ENCODE results near the gene KRTAP10-9.
"Not testable (repeated sequence)": the region's sequence is repeated elsewhere in the genome, so short reads cannot be mapped to it uniquely, and the experiment has no call there.

Gene KRTAP10-9

DNA sequence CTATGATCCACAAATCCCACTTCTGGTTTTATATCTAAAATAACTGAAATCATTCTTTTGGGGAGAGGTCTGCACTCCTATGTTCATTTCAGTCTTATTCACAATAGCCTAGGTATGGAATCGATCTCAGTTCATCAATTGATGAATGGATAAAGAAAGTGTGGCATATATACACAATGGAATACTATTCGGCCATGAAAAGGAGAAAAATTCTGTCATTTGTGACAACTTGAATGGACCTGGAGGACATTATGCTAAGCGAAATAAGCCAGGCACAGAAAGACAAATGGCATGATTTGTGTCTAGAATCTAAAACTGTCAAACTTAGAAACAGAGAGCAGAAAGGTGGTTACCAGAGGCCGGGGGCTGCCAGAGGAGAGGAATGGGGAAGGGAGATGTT is 20.4 kb upstream of the KRTAP10-9 start:
- H2AK5ac ChIP-seq (ENCODE audit: low read length, severe bottlenecking): no peak overlapping the region
- H3K18ac ChIP-seq (ENCODE audit: low read depth in 1 of 2, low read length in 2 of 2): no peak overlapping the region
- H3K14ac ChIP-seq (ENCODE audit: low read length in 2 of 2): no peak overlapping the region
- no peak overlapping the region for H2BK120ac ChIP-seq (ENCODE audit: low read depth, low read length)
- no peak overlapping the region for H4K91ac ChIP-seq (ENCODE audit: low read length)
- H2BK15ac ChIP-seq (ENCODE audit: low read depth, poor library complexity, severe bottlenecking): no peak overlapping the region
- no peak overlapping the region for H3K27ac ChIP-seq (ENCODE audit: low read length, poor library complexity, severe bottlenecking)
- peaks cover 23% of the 10 kb centered on the region for H3K9me3 ChIP-seq (ENCODE audit: control insufficient read depth, low read length)
- no peak overlapping the region for H3K4me2 ChIP-seq (ENCODE audit: low read length, poor library complexity, severe bottlenecking)
- no peak overlapping the region for H3K23ac ChIP-seq (ENCODE audit: low read length in 2 of 2)
- H3K79me1 ChIP-seq (replicated peaks; ENCODE audit: low read length, poor library complexity, severe bottlenecking): no peaks in the 10 kb centered on the region
- H2AFZ ChIP-seq (ENCODE audit: low read depth, low read length): no peak overlapping the region
- H3K9ac ChIP-seq (ENCODE audit: low read length): no peak overlapping the region
- H2BK5ac ChIP-seq (ENCODE audit: low read depth, low read length, poor library complexity, severe bottlenecking): no peak overlapping the region
- H3K27me3 ChIP-seq (ENCODE audit: control insufficient read depth in 1 of 2, insufficient read depth in 1 of 2, low read length in 2 of 2): peaks cover 0 to 4% of the 10 kb centered on the region in 2 experiments
- H4K8ac ChIP-seq (ENCODE audit: low read length): no peak overlapping the region
- no peak overlapping the region for H3K4me3 ChIP-seq (ENCODE audit: insufficient read depth in 1 of 2, low read depth in 1 of 2, low read length in 2 of 2)
- no peak overlapping the region for H2BK12ac ChIP-seq (ENCODE audit: low read length in 2 of 2)
- H3K36me3 ChIP-seq (ENCODE audit: control insufficient read depth in 1 of 2, insufficient read depth in 2 of 2, low read depth in 1 of 2, low read length in 2 of 2): no peaks in the 10 kb centered on the region
- H3K4ac ChIP-seq (ENCODE audit: low read depth in 1 of 2, low read length in 2 of 2): no peak overlapping the region
- no peak for DNase-seq
- no peaks in the 10 kb centered on the region for H3K4me1 ChIP-seq (ENCODE audit: control insufficient read depth, insufficient read depth, low read depth, low read length)
- 58% methylated on average over 4 of the region's 4 CpGs for WGBS

- Histone ChIP-seq H2BK15ac (ENCODE audit: low read depth, poor library complexity, severe bottlenecking) (no peak overlapping the region), H2BK12ac (ENCODE audit: low read length in 2 of 2) (no peak overlapping the region), H3K27me3 (ENCODE audit: control insufficient read depth in 1 of 2, insufficient read depth in 1 of 2, low read length in 2 of 2) (no peaks in the 10 kb centered on the region), H3K36me3 (ENCODE audit: control insufficient read depth in 1 of 2, insufficient read depth in 2 of 2, low read depth in 1 of 2, low read length in 2 of 2) (no peaks in the 10 kb centered on the region), H2AFZ (ENCODE audit: low read depth, low read length) (no peak overlapping the region), H3K18ac (ENCODE audit: low read depth in 1 of 2, low read length in 2 of 2) (no peak overlapping the region), H2BK5ac (ENCODE audit: low read depth, low read length, poor library complexity, severe bottlenecking) (no peak overlapping the region), H3K4me2 (ENCODE audit: low read length, poor library complexity, severe bottlenecking) (no peak overlapping the region), H3K14ac (ENCODE audit: low read length in 2 of 2) (no peak overlapping the region), H3K23ac (ENCODE audit: low read length in 2 of 2) (no peak overlapping the region), H2BK120ac (ENCODE audit: low read depth, low read length) (no peak overlapping the region), H2AK5ac (ENCODE audit: low read length, severe bottlenecking) (no peak overlapping the region), H3K4me3 (ENCODE audit: insufficient read depth in 1 of 2, low read depth in 1 of 2, low read length in 2 of 2) (no peak overlapping the region), H3K9ac (ENCODE audit: low read length) (no peak overlapping the region), H3K79me1 (replicated peaks; ENCODE audit: low read length, poor library complexity, severe bottlenecking) (no peaks in the 10 kb centered on the region), H3K4me1 (ENCODE audit: control insufficient read depth, insufficient read depth, low read depth, low read length) (no peaks in the 10 kb centered on the region), H3K27ac (ENCODE audit: low read length, poor library complexity, severe bottlenecking) (no peak overlapping the region), H3K9me3 (ENCODE audit: control insufficient read depth, low read length) (peaks cover 28% of the 10 kb centered on the region), H4K91ac (ENCODE audit: low read length) (no peak overlapping the region), H3K4ac (ENCODE audit: low read depth in 1 of 2, low read length in 2 of 2) (no peak overlapping the region), H4K8ac (ENCODE audit: low read length) (no peak overlapping the region)
- DNase-seq: no peak
Measured at GRCh38 chr21:44609193-44609592, 17.7 kb upstream of the KRTAP10-9 start.

DNA sequence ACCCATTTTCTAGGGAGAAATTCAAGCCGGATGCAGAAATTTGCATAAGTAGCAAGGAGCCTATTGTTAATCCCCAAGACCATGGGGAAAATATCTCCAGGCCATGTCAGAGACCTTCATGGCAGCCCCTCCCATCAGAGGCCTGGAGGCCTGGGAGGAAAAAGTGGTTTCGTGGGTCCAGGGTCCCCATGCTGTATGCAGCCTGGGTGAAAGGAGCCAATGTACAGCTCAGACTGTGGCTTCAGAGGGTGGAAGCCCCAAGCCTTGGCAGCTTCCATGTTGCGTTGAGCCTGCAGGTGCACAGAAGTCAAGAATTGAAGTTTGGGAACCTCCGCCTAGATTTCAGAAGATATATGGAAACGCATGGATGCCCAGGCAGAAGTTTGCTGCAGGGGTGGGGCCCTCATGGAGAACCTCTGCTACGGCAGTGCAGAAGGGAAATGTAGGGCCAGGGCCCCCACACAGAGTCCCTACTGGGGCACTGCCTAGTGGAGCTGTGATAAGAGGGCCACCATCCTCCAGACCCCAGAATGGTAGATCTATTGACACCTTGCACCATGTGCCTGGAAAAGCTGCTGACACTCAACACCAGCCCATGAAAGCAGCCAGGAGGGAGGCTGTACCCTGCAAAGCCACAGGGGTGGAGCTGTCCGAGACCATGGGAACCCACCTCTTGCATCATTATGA is 16.6 kb upstream of the KRTAP10-9 start:
- not testable (repeated sequence) for H2AFZ ChIP-seq (ENCODE audit: low read depth, low read length); H2BK120ac ChIP-seq (ENCODE audit: low read depth, low read length); H3K4me3 ChIP-seq (ENCODE audit: insufficient read depth in 1 of 2, low read depth in 1 of 2, low read length in 2 of 2); H4K8ac ChIP-seq (ENCODE audit: low read length); H2BK5ac ChIP-seq (ENCODE audit: low read depth, low read length, poor library complexity, severe bottlenecking); H3K18ac ChIP-seq (ENCODE audit: low read depth in 1 of 2, low read length in 2 of 2); H4K91ac ChIP-seq (ENCODE audit: low read length); H3K4me2 ChIP-seq (ENCODE audit: low read length, poor library complexity, severe bottlenecking); H3K27ac ChIP-seq (ENCODE audit: low read length, poor library complexity, severe bottlenecking); H3K23ac ChIP-seq (ENCODE audit: low read length in 2 of 2); H3K79me1 ChIP-seq (replicated peaks; ENCODE audit: low read length, poor library complexity, severe bottlenecking); H2AK5ac ChIP-seq (ENCODE audit: low read length, severe bottlenecking); H2BK15ac ChIP-seq (ENCODE audit: low read depth, poor library complexity, severe bottlenecking); H2BK12ac ChIP-seq (ENCODE audit: low read length in 2 of 2); H3K36me3 ChIP-seq (ENCODE audit: control insufficient read depth in 1 of 2, insufficient read depth in 2 of 2, low read depth in 1 of 2, low read length in 2 of 2); H3K14ac ChIP-seq (ENCODE audit: low read length in 2 of 2); H3K27me3 ChIP-seq (ENCODE audit: control insufficient read depth in 1 of 2, insufficient read depth in 1 of 2, low read length in 2 of 2); H3K4ac ChIP-seq (ENCODE audit: low read depth in 1 of 2, low read length in 2 of 2); H3K4me1 ChIP-seq (ENCODE audit: control insufficient read depth, insufficient read depth, low read depth, low read length); DNase-seq; H3K9ac ChIP-seq (ENCODE audit: low read length)
- 82% methylated on average over 7 of the region's 7 CpGs for WGBS
- H3K9me3 ChIP-seq (ENCODE audit: control insufficient read depth, low read length): peaks cover 28% of the 10 kb centered on the region

- 91% methylated on average over 3 of the region's 4 CpGs for WGBS
- Histone ChIP-seq H3K9me3 (ENCODE audit: control insufficient read depth, low read length) (peaks cover 25% of the 10 kb centered on the region), H4K91ac (ENCODE audit: low read length) (peak overlapping the region; percentile 20), H3K4me2 (ENCODE audit: low read length, poor library complexity, severe bottlenecking) (no peak overlapping the region), H3K4ac (ENCODE audit: low read depth in 1 of 2, low read length in 2 of 2) (no peak overlapping the region), H2AK5ac (ENCODE audit: low read length, severe bottlenecking) (no peak overlapping the region), H4K8ac (ENCODE audit: low read length) (no peak overlapping the region), H3K9ac (ENCODE audit: low read length) (no peak overlapping the region), H2AFZ (ENCODE audit: low read depth, low read length) (no peak overlapping the region), H3K4me1 (ENCODE audit: control insufficient read depth, insufficient read depth, low read depth, low read length) (no peaks in the 10 kb centered on the region), H3K4me3 (ENCODE audit: insufficient read depth in 1 of 2, low read depth in 1 of 2, low read length in 2 of 2) (no peak overlapping the region), H3K79me1 (replicated peaks; ENCODE audit: low read length, poor library complexity, severe bottlenecking) (no peaks in the 10 kb centered on the region), H3K36me3 (ENCODE audit: control insufficient read depth in 1 of 2, insufficient read depth in 2 of 2, low read depth in 1 of 2, low read length in 2 of 2) (no peaks in the 10 kb centered on the region), H2BK120ac (ENCODE audit: low read depth, low read length) (no peak overlapping the region), H3K23ac (ENCODE audit: low read length in 2 of 2) (no peak overlapping the region), H3K27ac (ENCODE audit: low read length, poor library complexity, severe bottlenecking) (no peak overlapping the region), H3K18ac (ENCODE audit: low read depth in 1 of 2, low read length in 2 of 2) (no peak overlapping the region), H2BK15ac (ENCODE audit: low read depth, poor library complexity, severe bottlenecking) (no peak overlapping the region), H2BK12ac (ENCODE audit: low read length in 2 of 2) (no peak overlapping the region), H3K14ac (ENCODE audit: low read length in 2 of 2) (no peak overlapping the region), H3K27me3 (ENCODE audit: control insufficient read depth in 1 of 2, insufficient read depth in 1 of 2, low read length in 2 of 2) (no peaks in the 10 kb centered on the region), H2BK5ac (ENCODE audit: low read depth, low read length, poor library complexity, severe bottlenecking) (no peak overlapping the region)
- DNase-seq: no peak
Measured at GRCh38 chr21:44611551-44611950, 15.3 kb upstream of the KRTAP10-9 start.

All from mesenchymal stem cell (in vitro differentiated cells and primary cell).